NCI-H128 (cell line): Measurements from ENCODE around the gene TDRKH.
"Not testable (repeated sequence)": the region's sequence is repeated elsewhere in the genome, so short reads cannot be mapped to it uniquely, and the experiment has no call there.

Experiments used
- DNase-seq: peaks from one replicate; lab custom pipeline; 2025; ENCODE audit not compliant: unreplicated experiment; lab: John Stamatoyannopoulos, UW

The TDRKH gene

DNA sequence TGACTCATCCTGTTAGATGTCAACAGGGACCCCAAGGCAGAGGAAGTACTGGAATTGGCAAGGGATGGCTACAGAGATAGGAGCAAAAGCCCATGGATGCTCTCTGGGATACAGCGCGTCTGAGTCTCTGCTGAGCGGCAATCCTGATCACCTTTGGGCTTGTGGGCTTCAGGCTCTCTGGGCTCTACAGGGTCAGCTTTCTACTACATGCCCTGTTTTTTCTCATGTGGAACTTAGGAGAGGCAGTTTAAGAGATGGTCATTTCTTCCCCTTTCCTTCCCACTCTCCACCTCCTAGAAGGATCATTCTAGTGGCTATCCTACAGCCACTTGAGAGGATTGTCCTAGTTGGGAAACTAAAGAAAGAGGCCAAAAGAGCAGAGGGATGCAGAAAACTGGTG, 13.6 kb upstream of the TDRKH start:
- no peak for DNase-seq

DNA sequence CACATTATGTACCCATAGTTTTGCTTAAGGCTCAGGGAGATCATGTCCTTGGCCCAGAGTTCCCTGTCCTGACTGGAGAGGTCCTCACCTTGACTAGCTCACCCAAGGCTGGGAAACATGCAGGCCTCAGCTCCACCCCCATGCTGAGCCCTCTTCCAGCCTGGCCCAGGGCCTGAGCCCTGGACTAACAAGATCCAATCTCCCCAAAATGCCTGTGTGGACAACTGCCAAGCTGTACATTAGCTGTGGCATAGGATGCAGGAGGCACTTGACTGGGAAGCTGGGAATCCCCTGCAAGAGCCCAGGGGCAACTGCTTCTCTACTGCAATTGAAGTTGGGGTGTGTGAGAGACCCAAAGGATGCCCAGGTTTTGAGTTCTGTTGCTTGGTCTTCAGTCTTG, 12.9 kb upstream of the TDRKH start:
- DNase-seq, result no peak

DNA sequence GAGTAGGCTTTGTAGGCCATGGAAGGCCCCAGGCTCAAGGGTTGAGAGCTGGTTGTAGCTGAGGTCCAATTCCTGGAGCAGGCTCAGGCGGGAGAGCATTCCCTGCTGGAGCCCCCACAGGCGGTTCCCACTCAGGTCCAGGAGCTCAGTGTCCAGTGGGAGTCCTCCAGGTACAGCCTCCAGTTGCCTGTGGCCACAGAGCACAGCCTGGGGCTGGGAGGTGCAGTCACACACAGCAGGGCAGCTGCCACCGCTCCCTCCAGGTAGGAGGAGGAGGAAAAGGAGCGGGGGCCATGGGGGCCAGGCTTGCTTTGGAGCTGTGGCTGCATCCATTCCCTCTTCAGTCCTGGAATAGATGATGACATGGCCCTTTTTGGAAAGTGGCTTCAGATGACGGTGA, 12.1 kb upstream of the TDRKH start:
- no peak for DNase-seq

DNA sequence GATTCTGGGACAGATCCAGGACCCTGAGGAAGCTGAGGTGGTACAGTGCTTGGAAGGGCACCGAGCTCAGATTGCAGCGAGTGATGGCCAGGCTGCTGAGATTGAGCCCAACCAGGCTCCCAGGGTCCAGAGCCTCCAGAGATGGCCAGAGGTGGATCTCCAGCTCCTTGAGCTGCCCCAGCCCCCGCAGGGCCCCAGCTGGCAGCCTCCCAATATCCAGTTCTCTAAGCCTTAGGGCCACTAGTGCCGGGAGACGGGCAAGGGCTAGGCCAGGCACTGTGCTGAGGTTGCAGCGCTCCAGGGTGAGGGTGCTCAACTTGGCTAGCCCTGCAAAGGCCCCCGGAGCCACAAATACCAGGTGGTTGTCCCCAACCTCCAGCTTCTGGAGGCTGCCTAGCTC, 11.5 kb upstream of the TDRKH start:
- no peak for DNase-seq

DNA sequence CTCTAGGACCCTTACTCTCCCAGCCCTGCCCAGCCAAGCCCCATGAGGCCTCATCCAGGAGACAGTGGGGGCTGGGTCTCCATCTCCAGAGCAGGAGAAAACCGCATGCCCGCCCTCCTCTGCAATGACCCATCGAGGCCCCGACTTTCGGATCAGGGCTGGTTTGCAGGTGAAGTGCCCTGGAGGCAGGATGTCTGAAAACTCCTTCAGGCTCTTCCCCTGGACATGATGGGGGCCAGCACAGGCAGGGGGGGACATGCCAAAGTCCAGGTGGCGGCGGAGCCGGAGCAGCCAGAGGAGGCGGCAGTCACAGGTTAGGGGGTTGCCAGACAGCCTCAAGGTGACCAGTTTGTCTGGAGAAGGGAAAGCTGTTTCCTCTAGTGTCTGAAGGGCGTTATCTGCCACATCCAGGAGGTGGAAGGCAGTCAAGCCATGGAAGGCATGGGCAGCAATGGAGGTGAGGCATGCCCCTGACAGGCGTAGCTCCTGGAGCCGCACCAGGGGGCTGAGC, 11.1 kb upstream of the TDRKH start:
- no peak for DNase-seq

DNA sequence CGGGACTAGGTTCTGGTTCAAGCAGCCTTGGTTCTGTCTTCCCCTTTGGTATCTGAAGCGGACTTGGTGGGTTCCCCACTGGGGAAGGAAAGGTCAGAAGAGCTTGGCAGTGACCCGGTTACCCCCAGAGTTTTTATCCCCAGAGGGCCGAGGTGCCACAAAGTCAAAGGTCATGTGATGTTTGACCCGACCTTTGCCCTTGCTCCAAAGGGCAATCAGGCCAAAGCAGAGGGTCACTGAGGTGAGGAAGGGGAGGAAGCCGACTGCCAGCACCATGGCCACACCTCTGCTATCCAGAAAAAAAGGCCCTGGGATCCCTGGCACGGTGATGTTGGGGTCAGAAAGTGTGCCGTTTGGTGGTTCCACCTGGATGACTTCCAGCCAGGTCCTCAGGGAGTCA, 10.5 kb upstream of the TDRKH start:
- no peak for DNase-seq

DNA sequence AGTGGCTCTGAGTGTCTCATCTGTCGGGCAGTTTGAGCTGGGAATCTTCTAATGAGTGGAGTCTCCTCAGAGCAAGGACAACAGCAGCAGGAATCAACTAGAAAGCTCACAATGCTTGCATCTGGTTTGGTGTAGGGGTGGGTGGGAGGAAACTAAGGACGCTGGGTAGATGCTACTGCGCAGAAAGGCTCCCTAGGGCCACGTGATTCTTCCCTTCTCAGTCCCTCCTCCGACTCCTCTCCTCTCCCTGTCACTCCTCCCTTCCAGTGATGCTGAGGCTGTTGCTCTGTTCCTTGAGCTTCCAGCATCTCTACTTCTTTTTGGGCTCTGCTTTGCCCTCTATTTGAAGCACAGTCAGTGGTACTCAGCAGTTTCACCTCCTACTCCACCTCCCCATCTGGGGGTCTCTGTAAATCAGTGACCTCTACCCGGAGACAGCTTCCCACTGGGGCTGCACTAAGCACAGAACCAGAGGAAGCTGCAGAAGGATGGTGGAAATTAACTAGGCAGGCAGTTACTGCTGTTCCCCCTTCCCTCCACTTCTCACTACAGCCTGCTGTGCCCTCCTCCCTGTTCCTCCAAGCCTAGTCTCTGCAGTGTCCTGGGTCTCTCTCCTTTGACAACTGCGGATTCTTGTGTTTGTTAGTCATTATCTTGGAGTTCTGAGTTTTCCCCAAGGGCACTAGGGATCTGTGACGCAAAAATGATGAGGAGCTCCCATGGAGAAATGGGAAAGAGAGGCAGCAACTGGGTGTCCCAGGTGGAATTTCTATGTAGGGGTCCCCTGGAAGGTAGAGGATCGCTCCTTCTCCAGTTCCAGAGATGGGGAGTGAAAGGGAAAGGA, 9.1 kb upstream of the TDRKH start:
- DNase-seq, result no peak

DNA sequence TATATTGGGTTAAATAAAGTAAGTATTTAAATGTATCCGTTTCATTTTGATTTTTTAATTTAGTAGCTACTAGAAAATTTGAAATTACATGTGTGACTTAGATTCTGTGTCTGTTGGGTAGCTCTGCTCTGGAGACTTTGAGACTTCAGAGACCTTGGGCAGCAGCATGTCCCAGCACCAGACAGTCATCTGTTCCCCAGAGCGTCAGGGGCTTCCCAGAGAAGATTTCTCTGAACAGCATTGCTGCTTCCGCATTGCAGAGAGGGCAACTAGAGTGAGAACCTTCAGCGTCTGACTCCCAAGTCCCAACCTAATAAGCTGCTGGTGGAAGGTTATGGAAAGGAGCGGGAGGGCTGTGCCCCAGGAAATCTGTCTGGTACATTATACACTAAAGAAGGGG, 8.3 kb upstream of the TDRKH start:
- DNase-seq, result no peak

DNA sequence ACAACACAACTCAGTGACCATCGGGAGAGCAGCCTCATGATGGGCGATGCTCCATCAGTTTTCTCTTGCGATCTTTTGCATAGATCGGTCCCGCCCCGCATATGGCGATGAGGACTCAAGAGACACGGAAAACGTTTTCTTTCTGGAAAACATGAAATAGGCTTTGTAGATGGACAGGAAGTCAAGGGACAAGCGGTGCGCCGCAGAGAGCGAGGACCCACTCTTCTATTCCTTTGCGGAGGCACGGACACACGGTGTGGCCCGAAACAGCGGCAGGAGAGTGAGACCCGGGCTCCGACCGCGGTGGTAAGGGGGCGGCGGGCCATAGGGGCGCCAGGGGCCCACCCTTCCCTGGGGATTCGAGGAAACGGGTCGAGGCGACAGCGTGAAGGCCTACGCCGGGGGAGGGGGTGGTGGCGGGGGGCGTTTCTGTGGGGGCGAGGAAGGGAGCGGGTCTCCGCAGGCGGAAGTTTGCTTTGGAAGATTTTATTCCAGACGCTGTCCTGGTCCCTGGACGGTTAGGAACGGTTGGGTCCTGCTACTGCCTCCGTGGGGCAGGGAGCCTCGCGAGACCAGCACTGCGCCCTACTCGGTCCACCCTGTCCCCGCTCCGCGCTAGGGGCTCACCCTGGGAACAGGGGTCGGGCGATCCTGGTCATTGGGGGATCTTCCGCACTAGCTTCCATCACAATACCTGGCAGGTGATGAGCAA, 796 bp upstream of the TDRKH start:
- no peak for DNase-seq

DNA sequence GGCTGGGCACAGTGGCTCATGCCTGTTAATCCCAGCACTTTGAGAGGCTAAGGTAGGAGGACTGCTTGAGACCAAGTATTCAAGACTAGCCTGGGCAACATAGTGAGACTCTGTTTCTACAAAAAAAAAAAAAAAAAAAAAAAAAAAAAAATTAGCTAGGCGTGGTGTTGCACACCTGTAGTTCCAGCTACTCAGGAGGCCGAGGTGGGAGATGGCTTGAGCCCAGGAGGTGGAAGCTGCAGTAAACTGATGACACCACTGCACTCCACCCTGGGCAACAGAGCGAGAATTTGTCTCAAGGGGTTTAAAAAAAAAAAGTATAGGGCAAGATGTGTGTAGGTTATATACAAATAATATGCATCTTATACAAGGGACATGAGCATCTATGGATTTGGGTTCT, 2.6 kb downstream of the TDRKH start:
- no peak for DNase-seq

DNA sequence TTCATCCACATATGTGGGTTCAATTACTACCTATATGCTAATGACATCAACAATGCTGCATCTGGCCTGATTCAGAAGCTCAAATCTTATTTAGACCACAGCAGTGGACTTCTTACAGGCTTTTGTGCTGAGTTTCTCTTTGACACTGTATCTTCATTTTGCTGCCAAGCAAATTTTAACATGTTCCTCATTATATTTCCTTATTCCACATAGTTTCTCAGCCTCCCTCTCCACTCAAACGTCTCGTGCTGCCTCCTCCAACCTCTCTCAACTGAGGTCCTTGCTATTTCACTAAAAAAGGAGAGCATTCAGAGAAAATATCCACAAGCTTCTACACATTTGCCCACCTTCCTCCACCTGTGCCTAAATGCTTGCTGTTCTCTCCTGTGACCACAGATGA, 6.5 kb downstream of the TDRKH start:
- DNase-seq, result no peak

DNA sequence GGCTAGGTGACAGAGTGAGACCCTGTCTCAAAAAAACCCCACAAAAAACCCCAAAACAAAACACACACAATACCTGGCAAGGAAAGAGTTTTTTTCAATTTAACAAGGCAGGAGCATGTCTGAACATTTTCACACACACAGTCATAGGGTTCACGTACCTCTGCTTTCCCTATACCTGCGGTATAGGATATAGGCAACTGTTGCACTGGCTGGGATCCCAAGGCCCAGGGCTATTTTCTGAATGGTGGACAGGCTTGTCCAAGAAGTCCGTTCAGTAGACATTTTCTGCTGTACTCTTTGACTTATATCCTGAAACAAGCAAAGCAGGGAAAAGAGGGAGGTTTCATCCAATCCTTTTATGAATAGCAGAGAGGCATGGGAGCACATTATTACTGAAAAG, 7.6 kb downstream of the TDRKH start:
- no peak for DNase-seq

DNA sequence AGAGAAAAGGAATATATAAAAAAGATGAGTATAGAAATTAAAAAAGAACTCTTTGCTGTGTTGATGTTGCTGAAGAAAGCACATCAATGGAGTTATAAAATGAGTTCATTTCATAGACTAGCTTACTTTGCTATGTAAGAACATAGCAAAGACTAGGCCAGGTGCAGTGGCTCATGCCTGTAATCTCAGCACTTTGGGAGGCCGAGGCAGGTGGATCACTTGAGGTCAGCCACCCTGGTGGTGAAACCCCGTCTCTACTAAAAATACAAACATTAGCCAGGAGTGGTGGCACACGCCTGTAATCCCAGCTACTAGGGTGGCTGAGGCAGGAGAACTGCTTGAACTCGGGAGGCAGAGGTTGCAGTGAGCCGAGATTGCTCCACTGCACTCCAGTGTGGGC, 8.3 kb downstream of the TDRKH start:
- DNase-seq, result not testable (repeated sequence)

DNA sequence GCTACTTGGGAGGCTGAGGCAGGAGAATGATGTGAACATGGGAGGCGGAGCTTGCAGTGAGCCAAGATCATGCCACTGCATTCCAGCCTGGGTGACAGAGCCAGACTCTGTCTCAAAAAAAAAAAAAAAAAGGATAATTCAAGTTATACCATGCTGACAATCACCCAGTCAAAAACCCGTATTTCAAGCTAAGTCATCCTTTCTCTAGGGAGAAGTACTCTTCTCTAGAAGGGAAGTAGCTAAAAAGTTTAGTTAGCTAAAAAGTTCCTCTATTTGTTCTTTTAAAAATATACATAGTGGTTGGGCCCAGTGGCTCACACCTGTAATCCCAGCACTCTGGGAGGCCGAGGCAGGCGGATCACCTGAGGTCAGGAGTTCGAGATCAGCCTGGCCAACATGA, 9.6 kb downstream of the TDRKH start:
- not testable (repeated sequence) for DNase-seq

DNA sequence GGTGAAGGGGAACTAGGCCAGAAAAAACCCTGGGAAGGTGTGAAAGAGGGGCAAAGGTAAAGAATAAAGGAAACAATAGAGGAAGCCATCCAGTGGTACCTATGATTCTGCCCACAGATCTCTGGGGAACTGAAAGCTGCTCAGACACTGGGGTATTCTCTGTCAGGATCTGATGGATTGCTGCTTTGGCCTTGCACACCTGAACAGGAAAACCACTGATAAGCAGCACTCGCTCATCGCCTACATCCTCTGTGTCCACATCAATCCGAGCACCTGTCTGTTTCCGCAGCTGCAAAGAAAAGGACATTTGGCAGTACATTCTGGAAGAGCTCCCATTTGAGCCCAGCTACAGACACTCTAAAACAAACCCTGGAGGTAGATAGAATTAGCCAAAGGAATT, 10.4 kb downstream of the TDRKH start:
- DNase-seq, result no peak

DNA sequence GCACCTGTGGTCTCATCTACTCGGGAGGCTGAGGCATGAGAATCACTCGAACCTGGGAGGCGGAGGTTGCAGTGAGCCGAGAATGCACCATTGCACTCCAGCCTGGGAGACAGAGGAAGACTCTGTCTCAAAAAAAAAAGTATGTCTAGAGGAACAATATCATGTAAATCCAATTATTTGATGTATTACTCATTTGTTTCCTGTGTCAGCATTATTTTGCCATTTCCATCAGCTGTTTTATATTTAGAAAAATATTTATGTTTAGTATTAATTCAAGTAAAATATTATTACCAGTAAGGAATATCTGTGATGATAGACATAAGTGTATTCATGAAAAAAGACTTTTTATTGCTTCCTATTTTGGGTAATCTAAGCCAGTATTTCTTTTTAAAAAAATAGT, 13.0 kb downstream of the TDRKH start:
- no peak for DNase-seq

DNA sequence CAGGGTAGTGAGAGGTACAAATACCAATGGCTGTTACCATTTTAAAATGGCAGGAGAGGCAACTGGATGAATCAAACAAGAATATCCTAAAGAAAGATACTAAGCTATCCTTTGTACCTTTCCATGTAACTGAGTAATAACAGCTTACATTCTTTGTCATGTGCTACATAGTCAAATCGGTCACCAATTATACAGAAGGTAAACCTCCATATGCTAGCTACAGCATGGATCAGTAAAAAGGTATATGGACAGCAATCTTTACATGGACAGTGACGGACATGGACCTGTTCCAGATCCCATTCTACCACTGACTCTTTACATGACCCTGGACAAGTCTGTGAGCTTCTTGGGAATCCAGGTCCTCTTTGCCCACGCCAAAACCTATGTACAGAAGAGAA, 13.6 kb downstream of the TDRKH start:
- no peak for DNase-seq

DNA sequence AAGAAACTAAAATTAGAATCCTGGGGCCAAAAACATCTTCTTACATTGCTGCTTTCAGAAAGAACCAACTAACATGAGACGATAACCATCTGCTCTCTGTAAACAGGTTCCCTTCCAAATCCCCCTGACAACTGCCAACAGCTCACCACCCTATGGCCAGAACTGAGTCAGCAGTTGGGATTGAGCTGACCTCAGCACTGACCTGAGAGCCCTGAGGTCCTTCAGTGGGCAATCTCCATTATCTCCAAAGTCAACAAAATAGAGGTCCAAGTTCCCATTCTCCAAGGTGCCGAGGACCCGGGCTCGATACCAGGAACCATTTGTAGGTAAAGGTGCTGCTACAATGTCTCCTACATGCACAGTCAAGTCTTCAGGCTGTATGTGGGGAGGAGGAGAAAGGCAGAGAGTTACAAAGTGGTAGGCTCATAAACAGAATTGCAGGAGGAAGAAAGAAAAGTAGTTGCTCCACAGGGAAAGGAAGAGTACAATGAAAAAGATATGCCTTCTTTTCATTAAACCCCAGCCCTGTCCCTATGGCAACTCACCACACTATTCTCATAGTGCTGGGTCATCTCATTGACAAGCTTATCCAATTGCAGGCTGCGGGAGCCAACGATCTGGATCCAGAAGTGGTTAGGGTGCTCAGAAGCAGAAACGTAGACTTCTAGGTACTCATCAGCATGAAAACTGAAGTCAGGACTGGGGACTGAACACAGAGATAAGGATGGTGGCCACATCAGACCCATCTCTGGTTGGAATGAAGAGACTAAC, 14.2 kb downstream of the TDRKH start:
- no peak for DNase-seq

DNA sequence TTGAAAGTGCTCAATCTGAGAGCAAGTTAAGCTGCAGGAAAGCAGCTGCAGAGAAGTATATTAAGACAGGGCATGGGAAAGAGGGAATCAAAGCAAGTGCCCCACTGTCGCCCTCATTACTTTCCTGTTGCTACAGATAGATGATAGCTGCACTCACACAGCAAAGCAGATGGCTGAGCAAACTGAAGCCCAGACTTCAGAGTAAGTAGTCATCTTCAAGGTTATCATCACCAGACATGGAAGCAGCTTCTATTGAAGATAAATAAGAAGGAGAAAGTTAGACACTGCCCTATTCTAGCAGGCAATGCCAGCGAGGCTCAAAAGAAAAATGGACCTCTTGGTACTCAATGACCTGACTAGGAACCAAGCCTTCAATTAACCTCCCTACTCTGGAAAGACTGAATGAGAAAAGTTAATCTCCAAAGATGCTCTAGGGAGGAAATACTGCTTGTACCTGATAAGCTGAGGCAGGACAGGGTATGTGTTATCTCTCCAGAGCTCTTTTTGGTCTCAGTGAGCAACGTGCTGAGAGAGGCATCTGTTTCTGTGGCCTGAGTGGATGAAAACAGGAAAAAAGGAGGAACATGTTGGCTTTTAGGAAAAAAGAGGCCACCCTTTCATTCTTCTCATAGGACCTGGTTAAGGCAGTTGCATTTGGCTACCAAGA, 15.9 kb downstream of the TDRKH start:
- DNase-seq, result no peak

DNA sequence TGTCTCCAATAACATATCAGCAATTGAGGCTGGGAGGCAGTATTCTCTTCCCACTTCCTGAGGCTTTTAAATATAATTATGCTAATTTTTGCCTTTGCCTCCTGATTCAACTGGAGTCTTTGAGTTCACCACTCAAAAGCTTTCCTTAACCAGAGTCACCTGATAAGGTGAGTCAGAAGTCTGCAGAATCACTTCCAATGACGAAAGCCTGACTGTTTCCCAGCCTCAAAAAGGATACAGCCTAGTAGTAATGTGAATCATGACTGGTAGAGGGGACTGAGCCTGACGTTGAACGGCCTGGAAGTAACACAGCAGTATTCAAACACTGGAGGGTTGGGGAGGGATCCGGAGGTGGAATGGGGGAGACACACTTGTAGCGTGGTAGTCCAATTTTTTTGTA, 16.6 kb downstream of the TDRKH start:
- no peak for DNase-seq

DNA sequence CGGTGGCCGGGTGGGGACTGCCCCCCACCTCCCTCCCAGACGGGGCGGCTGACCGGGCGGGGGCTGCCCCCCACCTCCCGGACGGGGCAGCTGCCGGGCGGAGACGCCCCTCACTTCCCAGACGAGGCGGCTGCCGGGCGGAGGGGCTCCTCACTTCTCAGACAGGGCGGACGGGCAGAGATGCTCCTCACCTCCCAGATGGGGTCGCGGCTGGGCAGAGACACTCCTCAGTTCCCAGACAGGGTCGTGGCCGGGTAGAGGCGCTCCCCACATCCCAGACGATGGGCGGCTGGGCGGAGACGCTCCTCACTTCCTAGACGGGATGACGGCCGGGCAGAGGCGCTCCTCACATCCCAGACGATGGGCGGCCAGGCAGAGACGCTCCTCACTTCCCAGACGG, 21.0 kb downstream of the TDRKH start:
- DNase-seq, result not testable (repeated sequence)
